HEK293 (cell line): ENCODE measurements around the gene MED16.
A peak's percentile ranks its signal among the peaks of the same experiment; 100 is the strongest.
"Not testable (repeated sequence)": the region's sequence is repeated elsewhere in the genome, so short reads cannot be mapped to it uniquely, and the experiment has no call there.

ENCODE experiments used
- CTCF ChIA-PET: fragments of 350-600 bp; formaldehyde crosslinking; extraction: SDS; loops from one replicate; lab custom pipeline; 2021; ENCODE audit warnings: antibody characterized with exemption; lab: Yijun Ruan, JAX
- POLR2A ChIA-PET: fragments of 300-600 bp; formaldehyde crosslinking; extraction: SDS; loops from one replicate; lab custom pipeline; 2020; ENCODE audit warnings: antibody characterized with exemption, inconsistent platforms; lab: Yijun Ruan, JAX
- H3K27ac ChIP-seq: fragments of 200-500 bp; sonication (Bioruptor generic); 2 replicates; pipeline ENCODE4 v1.5.1; 2014; ENCODE audit warnings: low read depth, low read length, control low read depth, inconsistent platforms; ENCODE audit errors: extremely low read depth
- H3K36me3 ChIP-seq, 2 experiments: fragments of 200-500 bp in 1 of 2; sonication (Bioruptor generic) in 1 of 2; 1 replicate in 1 of 2; 2 replicates in 1 of 2; pipeline ENCODE4 v1.5.1; 2014 to 2017; ENCODE audit warnings: inconsistent platforms in 2 of 2, low read length in 2 of 2; ENCODE audit not compliant: control insufficient read depth in 2 of 2, insufficient read depth in 1 of 2
- H3K4me1 ChIP-seq: fragments of 200-500 bp; sonication (Bioruptor generic); 2 replicates; pipeline ENCODE4 v1.5.1; 2014; ENCODE audit warnings: mild to moderate bottlenecking, low read length, inconsistent platforms; ENCODE audit not compliant: control insufficient read depth, insufficient read depth
- H3K4me3 ChIP-seq: 2 replicates; pipeline ENCODE4 v1.5.1; 2011; ENCODE audit warnings: low read depth, mild to moderate bottlenecking, control low read depth, low read length, moderate library complexity
- H3K9me3 ChIP-seq: fragments of 200-500 bp; sonication (Bioruptor generic); 2 replicates; pipeline ENCODE4 v1.5.1; 2014; ENCODE audit warnings: low read depth, low read length, inconsistent platforms; ENCODE audit not compliant: control insufficient read depth, insufficient read depth
- GLIS1 ChIP-seq: fragments of 450-650 bp; formaldehyde crosslinking; IDR thresholded peaks from 2 replicates; pipeline ENCODE4 v1.5.1; 2016; ENCODE audit warnings: missing biosample characterization, missing genetic modification characterization
- KLF1 ChIP-seq: fragments of 450-650 bp; formaldehyde crosslinking; IDR thresholded peaks from 2 replicates; pipeline ENCODE4 v1.5.1; 2016; ENCODE audit warnings: missing biosample characterization, missing genetic modification characterization
- OSR2 ChIP-seq: fragments of 450-650 bp; formaldehyde crosslinking; IDR thresholded peaks from 2 replicates; pipeline ENCODE4 v1.5.1; 2016; ENCODE audit warnings: missing biosample characterization, missing genetic modification characterization
- REPIN1 ChIP-seq: fragments of 450-650 bp; formaldehyde crosslinking; IDR thresholded peaks from 2 replicates; pipeline ENCODE4 v1.5.1; 2017; ENCODE audit warnings: missing biosample characterization, missing genetic modification characterization, low read depth
- ZEB2 ChIP-seq: fragments of 450-650 bp; formaldehyde crosslinking; IDR thresholded peaks from 2 replicates; pipeline ENCODE4 v1.5.1; 2016; ENCODE audit warnings: missing biosample characterization, missing genetic modification characterization
- ZIC2 ChIP-seq: fragments of 450-650 bp; formaldehyde crosslinking; IDR thresholded peaks from 2 replicates; pipeline ENCODE4 v1.5.1; 2016; ENCODE audit warnings: missing biosample characterization, missing genetic modification characterization
- ZNF341 ChIP-seq: fragments of 450-650 bp; formaldehyde crosslinking; IDR thresholded peaks from 2 replicates; pipeline ENCODE4; 2016; ENCODE audit warnings: low read depth, missing biosample characterization, missing genetic modification characterization
- ZNF701 ChIP-seq: fragments of 450-650 bp; formaldehyde crosslinking; IDR thresholded peaks from 2 replicates; pipeline ENCODE4 v1.5.1; 2016; ENCODE audit warnings: missing biosample characterization, missing genetic modification characterization

MED16 gene

DNA sequence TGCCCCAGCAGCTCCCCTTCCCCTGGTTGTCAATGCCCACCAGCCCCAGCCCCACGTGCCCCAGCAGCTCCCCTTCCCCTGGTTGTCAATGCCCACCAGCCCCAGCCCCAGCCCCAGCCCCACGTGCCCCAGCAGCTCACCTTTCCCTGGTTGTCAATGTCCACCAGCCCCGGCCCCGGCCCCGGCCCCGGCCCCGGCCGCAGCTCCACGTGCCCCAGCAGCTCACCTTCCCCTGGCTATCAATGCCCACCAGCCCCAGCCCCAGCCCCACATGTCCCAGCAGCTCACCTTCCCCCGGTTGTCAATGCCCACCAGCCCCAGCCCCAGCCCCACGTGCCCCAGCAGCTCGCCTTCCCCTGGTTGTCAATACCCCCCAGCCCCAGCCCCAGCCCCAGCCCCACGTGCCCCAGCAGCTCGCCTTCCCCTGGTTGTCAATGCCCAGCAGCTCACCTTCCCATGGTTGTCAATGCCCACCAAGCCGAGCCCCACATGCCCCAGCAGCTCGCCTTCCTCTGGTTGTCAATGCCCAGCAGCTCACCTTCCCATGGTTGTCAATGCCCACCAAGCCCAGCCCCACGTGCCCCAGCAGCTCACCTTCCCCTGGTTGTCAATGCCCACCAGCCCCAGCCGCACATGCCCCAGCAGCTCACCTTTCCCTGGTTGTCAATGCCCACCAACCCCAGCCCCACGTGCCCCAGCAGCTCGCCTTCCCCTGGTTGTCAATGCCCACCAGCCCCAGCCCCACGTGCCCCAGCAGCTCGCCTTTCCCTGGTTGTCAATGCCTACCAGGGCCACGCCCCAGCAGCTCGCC lies 14.0 kb downstream of the MED16 start:
- peaks cover 0 to 62% of the 10 kb centered on the region in 2 experiments; a peak in 2 of 3 replicates for H3K36me3 ChIP-seq
- not testable (repeated sequence) for H3K4me3 ChIP-seq, H3K27ac ChIP-seq, H3K4me1 ChIP-seq, H3K9me3 ChIP-seq
- POLR2A ChIA-PET: interaction anchor here (0.6 to 1.0 kb wide), 2 partner anchors 16 to 28 kb away, joined by 3 read pairs; no protein-coding TSS in a partner anchor
- CTCF ChIA-PET: interaction anchor here (0.6 kb wide), 1 partner anchor 40 kb away, joined by 3 read pairs; no protein-coding TSS in a partner anchor

DNA sequence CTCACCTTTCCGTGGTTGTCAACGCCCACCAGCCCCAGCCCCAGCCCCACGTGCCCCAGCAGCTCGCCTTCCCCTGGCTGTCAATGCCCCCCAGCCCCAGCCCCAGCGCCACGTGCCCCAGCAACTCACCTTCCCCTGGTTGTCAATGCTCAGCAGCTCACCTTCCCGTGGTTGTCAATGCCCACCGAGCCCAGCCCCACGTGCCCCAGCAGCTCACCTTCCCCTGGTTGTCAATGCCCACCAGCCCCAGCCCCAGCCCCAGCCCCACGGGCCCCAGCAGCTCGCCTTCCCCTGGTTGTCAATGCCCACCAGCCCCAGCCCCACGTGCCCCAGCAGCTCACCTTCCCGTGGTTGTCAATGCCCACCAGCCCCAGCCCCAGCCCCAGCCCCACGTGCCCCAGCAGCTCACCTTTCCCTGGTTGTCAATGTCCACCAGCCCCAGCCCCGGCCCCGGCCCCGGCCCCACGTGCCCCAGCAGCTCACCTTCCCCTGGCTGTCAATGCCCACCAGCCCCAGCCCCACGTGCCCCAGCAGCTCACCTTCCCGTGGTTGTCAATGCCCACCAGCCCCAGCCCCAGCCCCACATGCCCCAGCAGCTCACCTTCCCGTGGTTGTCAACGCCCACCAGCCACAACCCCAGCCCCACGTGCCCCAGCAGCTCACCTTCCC lies 14.9 kb downstream of the MED16 start:
- not testable (repeated sequence) for H3K27ac ChIP-seq, H3K4me1 ChIP-seq, H3K9me3 ChIP-seq, H3K4me3 ChIP-seq
- POLR2A ChIA-PET: interaction anchor here (0.5 to 0.6 kb wide), 2 partner anchors 15 to 17 kb away, joined by 3 read pairs; no protein-coding TSS in a partner anchor
- CTCF ChIA-PET: interaction anchor here (0.6 kb wide), 1 partner anchor 39 kb away, joined by 3 read pairs; no protein-coding TSS in a partner anchor
- peaks cover 0 to 61% of the 10 kb centered on the region in 2 experiments; a peak in 2 of 3 replicates for H3K36me3 ChIP-seq

DNA sequence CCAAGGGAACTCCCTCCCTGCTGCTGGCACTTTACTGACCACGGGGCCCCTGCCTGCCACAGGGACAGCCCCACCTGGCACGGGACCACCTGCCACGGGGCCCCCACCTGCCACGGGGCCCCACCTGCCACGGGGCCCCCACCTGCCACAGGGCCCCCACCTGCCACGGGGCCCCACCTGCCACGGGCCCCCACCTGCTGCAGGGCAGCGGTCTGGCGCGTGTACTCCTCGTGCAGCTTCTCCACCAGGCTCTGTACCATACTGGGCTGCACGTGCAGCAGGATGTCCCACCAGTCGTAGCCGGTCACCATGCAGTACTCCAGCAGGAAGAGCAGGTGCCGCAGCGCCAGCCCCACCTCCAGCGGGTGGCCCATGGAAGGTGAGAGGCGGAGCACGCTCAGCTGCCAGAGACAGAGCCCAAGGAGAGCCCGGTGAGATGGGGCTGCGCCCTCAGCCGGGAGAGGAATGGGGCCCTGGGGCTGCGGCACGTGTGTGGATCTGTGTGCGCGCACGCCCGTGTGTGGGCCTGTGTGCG lies 16.1 kb downstream of the MED16 start:
- Histone ChIP-seq H3K27ac (no peak overlapping the region), H3K9me3 (no peaks in the 10 kb centered on the region), H3K4me1 (no peaks in the 10 kb centered on the region), H3K36me3 (peaks cover 0 to 48% of the 10 kb centered on the region in 2 experiments; a peak in 2 of 3 replicates), H3K4me3 (no peak overlapping the region)
- POLR2A ChIA-PET: no interaction called here
- CTCF ChIA-PET: interaction anchor here (0.6 kb wide), 1 partner anchor 66 kb away, joined by 3 read pairs; no protein-coding TSS in a partner anchor
- TF ChIP-seq KLF1 (peak; percentile 23; the same call in 1 of the 2 replicates), ZNF701 (tag by site-specific recombination) (no peak)

DNA sequence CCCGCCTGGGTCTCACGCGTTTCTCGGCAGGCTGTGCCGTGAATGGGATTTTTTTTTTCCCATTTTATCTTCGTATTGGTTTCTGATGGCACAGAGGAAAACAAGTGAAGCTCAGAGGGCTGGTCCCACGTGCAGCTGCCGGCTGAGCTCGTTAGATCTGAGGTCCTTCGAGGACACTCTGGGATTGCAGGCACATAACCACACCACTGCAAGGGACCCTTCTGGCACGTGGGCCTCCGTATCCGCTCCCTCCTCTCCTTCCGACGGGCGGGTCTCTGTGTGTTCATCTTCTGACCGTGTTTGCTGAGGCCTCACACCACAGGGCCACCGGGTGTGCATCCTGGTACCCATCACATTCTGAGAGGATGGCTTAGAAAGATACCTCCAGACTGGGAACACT lies 16.9 kb downstream of the MED16 start:
- no peaks in the 10 kb centered on the region for H3K4me1 ChIP-seq
- TF ChIP-seq OSR2 (no peak), ZEB2 (tag by site-specific recombination) (no peak), REPIN1 (no peak)
- no peaks in the 10 kb centered on the region for H3K9me3 ChIP-seq
- H3K36me3 ChIP-seq: peaks cover 0 to 44% of the 10 kb centered on the region in 2 experiments; a peak in 2 of 3 replicates
- H3K4me3 ChIP-seq: no peak overlapping the region
- CTCF ChIA-PET: interaction anchor here (0.5 kb wide), 1 partner anchor 244 kb away, joined by 3 read pairs; no protein-coding TSS in a partner anchor
- POLR2A ChIA-PET: no interaction called here
- H3K27ac ChIP-seq: no peak overlapping the region

DNA sequence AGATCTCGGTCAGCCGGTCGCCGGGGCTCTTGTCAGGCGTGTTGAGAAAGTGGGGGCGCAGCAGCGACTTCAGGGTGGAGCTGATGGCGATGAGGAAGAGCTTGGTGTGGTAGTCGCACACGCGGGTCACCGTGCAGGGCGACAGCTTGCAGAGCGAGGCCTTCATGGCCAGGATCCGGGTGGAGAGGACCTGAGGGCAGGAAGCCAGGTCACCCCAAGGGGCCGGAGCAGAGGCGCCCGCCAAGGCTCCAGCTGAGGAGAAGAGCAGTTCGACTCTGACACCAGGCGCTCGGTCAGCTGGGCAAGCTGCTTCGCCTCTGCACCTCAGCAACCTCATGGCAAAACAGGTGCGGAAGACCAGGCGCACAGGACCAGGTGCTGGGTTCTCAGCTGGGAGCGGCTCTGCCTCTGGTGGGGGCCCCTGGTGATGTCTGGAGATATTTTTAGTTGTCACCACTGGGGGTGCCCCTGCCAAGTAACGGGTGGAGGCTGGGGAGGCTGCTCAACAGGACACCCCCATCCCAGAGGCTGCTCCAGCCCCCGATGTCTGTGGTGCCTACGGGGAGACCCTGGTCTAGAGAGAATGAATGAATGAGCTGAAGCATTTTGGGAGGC lies 17.6 kb downstream of the MED16 start:
- 0 out of 2 replicates have a peak, but pooled peaks have one; percentile 8 for TF ChIP-seq ZIC2 (tag by site-specific recombination)
- peak; percentile 28; the same call in 1 of the 2 replicates for TF ChIP-seq GLIS1 (tag by site-specific recombination)
- no peak for TF ChIP-seq ZNF341 (tag by site-specific recombination)
- CTCF ChIA-PET: interaction anchor here (0.5 to 0.7 kb wide), 2 partner anchors 88 to 139 kb away, joined by 3 read pairs; no protein-coding TSS in a partner anchor
- H3K4me1 ChIP-seq: no peaks in the 10 kb centered on the region
- peaks cover 3 to 49% of the 10 kb centered on the region in 2 experiments; a peak in 2 of 3 replicates for H3K36me3 ChIP-seq
- no peak overlapping the region for H3K4me3 ChIP-seq
- POLR2A ChIA-PET: no interaction called here
- H3K9me3 ChIP-seq: no peaks in the 10 kb centered on the region
- no peak overlapping the region for H3K27ac ChIP-seq
